Gastroesophageal sphincter (tissue), 4 donors: Measurements from ENCODE around the gene PIP4K2A. TPM values are rescaled to one million over a fixed set of nuclear protein-coding genes. Genes with fewer than 3 reads are reported as not detected.

Source experiments
- ATAC-seq: fragments of 150-250 bp; one replicate; pipeline ENCODE4 v1.9.1; 2016; ENCODE audit warnings: mild to moderate bottlenecking, moderate library complexity
- H3K27ac ChIP-seq, 4 donors: fragments of 200-600 bp; sonication (generic) in 3 of 4; 1 replicate in 3 of 4; 2 replicates in 1 of 4; pipeline ENCODE4 v1.5.1; 2016 to 2019
- H3K27me3 ChIP-seq: fragments of 200-600 bp; sonication (generic); one replicate; pipeline ENCODE4 v1.5.1; 2019
- H3K36me3 ChIP-seq, 2 donors: fragments of 200-600 bp; sonication (generic); one replicate each; pipeline ENCODE4 v1.5.1; 2019; ENCODE audit warnings: control low read depth in 1 of 2
- H3K4me1 ChIP-seq, 3 donors: fragments of 200-600 bp; sonication (generic); 1 replicate in 2 of 3; 2 replicates in 1 of 3; pipeline ENCODE4 v1.5.1; 2016 to 2019; ENCODE audit warnings: control low read depth in 2 of 3
- H3K4me3 ChIP-seq, 2 donors: fragments of 200-600 bp; sonication (generic); one replicate each; pipeline ENCODE4 v1.5.1; 2019; ENCODE audit warnings: mild to moderate bottlenecking in 1 of 2, moderate library complexity in 1 of 2
- H3K9me3 ChIP-seq, 3 donors: fragments of 200-600 bp; sonication (generic); one replicate each; pipeline ENCODE4 v1.5.1; 2017 to 2019; ENCODE audit warnings: control low read depth in 2 of 3
- CTCF ChIP-seq, 4 experiments: fragments of 200-600 bp in 2 of 4; fragments of 450-650 bp in 2 of 4; sonication (generic) in 1 of 4; IDR thresholded peaks; one replicate each; pipeline ENCODE4 v1.5.1; 2017 to 2019; ENCODE audit warnings: antibody characterized with exemption in 4 of 4, mild to moderate bottlenecking in 2 of 4, moderate library complexity in 2 of 4
- EP300 ChIP-seq: sonication (generic); formaldehyde crosslinking; IDR thresholded peaks from one replicate; pipeline ENCODE4 v1.6.1; 2017; ENCODE audit warnings: antibody characterized with exemption, mild to moderate bottlenecking
- POLR2A ChIP-seq, 2 donors: fragments of 450-650 bp; IDR thresholded peaks; one replicate each; pipeline ENCODE4 v1.6.1; 2017; ENCODE audit warnings: antibody characterized with exemption in 2 of 2, mild to moderate bottlenecking in 2 of 2, moderate library complexity in 1 of 2
- POLR2AphosphoS5 ChIP-seq: sonication (generic); formaldehyde crosslinking; IDR thresholded peaks from one replicate; pipeline ENCODE4 v1.6.1; 2017; ENCODE audit warnings: antibody characterized with exemption
- WGBS, 2 donors: methylation state at CpG; one replicate each; pipeline ENCODE4 v1.1.5; 2018; ENCODE audit warnings: low coverage in 1 of 2; 5-methylcytosine and 5-hydroxymethylcytosine counted together
- total RNA-seq, 4 donors: library from RNA; depleted of rRNA; stranded (reverse); fragments of >200 nt; gene quantifications; one replicate each; pipeline ENCODE4 v1.1.0, GENCODE V29; 2016

The PIP4K2A gene
- total RNA-seq, 4 donors from 2014 or later = 30.4 to 57.2 (median 51.3) TPM

DNA sequence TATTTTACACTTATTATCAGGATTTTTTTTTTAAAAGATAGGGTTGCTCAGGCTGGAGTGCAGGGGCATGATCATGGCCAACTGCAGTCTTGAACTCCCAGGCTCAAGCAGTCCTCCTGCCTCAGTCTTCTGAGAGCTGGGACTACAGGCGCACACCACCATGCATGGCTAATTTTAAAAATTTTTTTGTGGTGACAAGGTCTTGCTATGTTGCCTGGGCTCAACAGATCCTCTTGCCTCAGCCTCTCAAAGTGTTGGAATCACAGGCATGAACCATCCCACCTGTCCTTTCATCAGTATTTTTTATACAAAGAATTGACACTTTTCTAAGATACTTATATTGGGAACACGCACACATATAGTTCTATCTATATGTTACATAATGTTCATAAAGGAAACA, 99.3 kb downstream of the PIP4K2A start:
- 83 to 87% methylated on average over 2 of the region's 2 CpGs for WGBS, 2 donors
- TF ChIP-seq POLR2AphosphoS5 (no peak), CTCF (IDR thresholded peaks at IDR 0.05) (no peak), POLR2A (IDR thresholded peaks at IDR 0.05) (no peak), EP300 (no peak)
- Histone ChIP-seq H3K4me3 (no peak overlapping the region), H3K27ac (no peak overlapping the region), H3K9me3 (no peaks in the 10 kb centered on the region), H3K4me1 (peaks cover 0 to 51% (median 4%) of the 10 kb centered on the region in 3 donors), H3K36me3 (no peaks in the 10 kb centered on the region), H3K27me3 (no peaks in the 10 kb centered on the region)
- ATAC-seq = no peak

- Histone ChIP-seq H3K9me3 (no peaks in the 10 kb centered on the region), H3K27ac (no peak overlapping the region), H3K27me3 (no peaks in the 10 kb centered on the region), H3K4me1 (peaks cover 0 to 31% (median under 1%) of the 10 kb centered on the region in 3 donors), H3K36me3 (peaks cover 0 to 15% of the 10 kb centered on the region in 2 donors), H3K4me3 (no peak overlapping the region)
- no peak for ATAC-seq
- 85 to 92% methylated on average over 3 to 6 of the region's 6 CpGs for WGBS, 2 donors
- TF ChIP-seq CTCF (IDR thresholded peaks at IDR 0.05) = no peak
Observed at GRCh38 chr10:22613011-22613410, 101.4 kb downstream of the PIP4K2A start.

DNA sequence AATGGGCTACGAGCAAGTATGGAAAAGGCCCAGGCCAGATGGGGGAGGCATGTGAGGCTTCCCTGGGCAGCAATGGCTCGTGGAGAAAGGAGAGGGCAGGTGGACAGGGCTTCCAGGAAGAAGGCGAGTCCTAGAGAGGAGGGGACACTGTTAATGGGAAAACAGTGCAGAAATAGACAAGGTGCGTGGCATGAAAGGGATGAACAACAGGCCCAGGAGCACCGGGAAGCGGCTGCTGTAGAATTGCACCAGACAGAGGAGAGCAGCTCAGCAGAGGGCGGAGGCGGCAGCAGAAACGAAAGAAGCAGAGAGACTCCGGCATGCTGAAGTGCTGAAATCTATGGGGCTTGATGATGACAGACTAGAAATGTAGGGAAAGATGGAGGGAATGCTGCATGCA, 102.1 kb downstream of the PIP4K2A start:
- no peak for ATAC-seq
- Histone ChIP-seq H3K4me3 (no peak overlapping the region), H3K4me1 (peaks cover 0 to 25% (median 0%) of the 10 kb centered on the region in 3 donors), H3K36me3 (peaks cover 0 to 22% of the 10 kb centered on the region in 2 donors), H3K9me3 (no peaks in the 10 kb centered on the region), H3K27ac (no peak overlapping the region), H3K27me3 (no peaks in the 10 kb centered on the region)
- no peak for TF ChIP-seq EP300
- TF ChIP-seq CTCF (IDR thresholded peaks at IDR 0.05) = no peak
- no peak for TF ChIP-seq POLR2AphosphoS5
- TF ChIP-seq POLR2A (IDR thresholded peaks at IDR 0.05) = no peak
- 93 to 95% methylated on average over 3 to 9 of the region's 10 CpGs for whole genome bisulfite sequencing, 2 donors

DNA sequence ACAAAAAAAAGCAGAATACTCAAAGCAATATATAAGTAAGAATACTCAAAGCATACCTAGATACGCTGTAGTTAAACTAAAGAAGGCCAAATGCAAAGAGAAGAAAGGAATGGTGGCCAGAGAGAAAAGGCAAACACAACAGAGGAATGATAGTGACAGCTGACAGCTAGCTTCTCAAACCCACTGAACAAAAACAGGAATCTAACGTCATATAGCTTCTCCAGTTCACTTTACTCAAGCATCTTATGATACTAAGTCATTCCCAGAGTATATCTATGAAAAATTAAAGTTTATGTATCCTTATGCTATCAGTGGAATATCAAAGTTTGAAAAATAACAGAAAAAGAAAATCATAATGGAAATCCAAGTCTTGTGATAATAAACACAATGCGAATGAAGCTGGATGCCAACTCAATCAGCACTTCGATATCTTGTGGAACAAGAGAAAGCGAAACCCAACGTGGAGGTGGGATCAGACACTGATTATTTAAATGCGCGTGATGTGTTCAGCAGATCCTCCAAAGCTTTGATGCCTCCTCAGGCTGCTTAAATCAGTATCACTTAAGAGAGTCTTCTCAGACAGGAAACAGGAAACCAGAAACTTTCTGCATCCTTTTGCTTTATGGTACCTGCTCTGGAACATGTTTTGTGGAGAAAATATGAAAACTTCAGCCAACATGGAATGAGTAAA, 102.8 kb downstream of the PIP4K2A start:
- TF ChIP-seq POLR2AphosphoS5 = no peak
- no peak for TF ChIP-seq CTCF (IDR thresholded peaks at IDR 0.05)
- TF ChIP-seq EP300 = no peak
- TF ChIP-seq POLR2A (IDR thresholded peaks at IDR 0.05) = no peak
- 91 to 93% methylated on average over 7 to 8 of the region's 8 CpGs for WGBS, 2 donors
- peaks cover 0 to 18% (median 0%) of the 10 kb centered on the region in 3 donors for H3K4me1 ChIP-seq
- ATAC-seq = no peak
- H3K4me3 ChIP-seq = no peak overlapping the region
- no peaks in the 10 kb centered on the region for H3K27me3 ChIP-seq
- no peaks in the 10 kb centered on the region for H3K9me3 ChIP-seq
- no peak overlapping the region for H3K27ac ChIP-seq
- H3K36me3 ChIP-seq = peaks cover 0 to 25% of the 10 kb centered on the region in 2 donors

DNA sequence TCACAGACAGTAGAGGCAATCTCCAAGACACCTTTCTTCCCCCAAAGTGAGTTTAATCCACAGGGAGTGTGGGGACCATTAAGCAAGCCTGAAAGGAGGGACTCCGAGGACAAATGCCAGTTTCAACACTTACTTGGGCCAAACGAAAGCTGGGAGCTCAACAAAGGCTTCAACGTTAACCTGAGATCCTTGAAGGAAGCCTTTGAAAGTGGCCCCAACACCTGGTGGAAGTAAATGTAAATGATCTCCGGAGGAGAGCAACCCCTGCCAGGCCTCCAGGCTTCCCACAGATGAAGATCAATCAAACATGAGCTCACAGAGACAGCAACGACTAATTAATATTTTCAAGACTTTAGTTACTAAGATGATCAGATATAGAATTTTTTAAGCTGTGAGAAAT, 103.8 kb downstream of the PIP4K2A start:
- Histone ChIP-seq H3K4me1 (peaks cover 0 to 8% (median 0%) of the 10 kb centered on the region in 3 donors), H3K27ac (no peak overlapping the region), H3K4me3 (no peak overlapping the region), H3K9me3 (no peaks in the 10 kb centered on the region), H3K36me3 (peaks cover 0 to 25% of the 10 kb centered on the region in 2 donors), H3K27me3 (no peaks in the 10 kb centered on the region)
- WGBS, 2 donors = 61 to 76% methylated on average over 3 to 5 of the region's 5 CpGs
- TF ChIP-seq POLR2A (IDR thresholded peaks at IDR 0.05) (no peak), CTCF (IDR thresholded peaks at IDR 0.05) (no peak), POLR2AphosphoS5 (no peak), EP300 (no peak)
- no peak for ATAC-seq
